Tongue (tissue), 2 donors: ENCODE results near the gene F7. TPM values are rescaled to one million over a fixed set of nuclear protein-coding genes. Genes with fewer than 3 reads are reported as not detected.

ENCODE experiments used
- small RNA-seq: library from RNA; depleted of rRNA; stranded (forward); fragments of <200 nt; gene quantifications from one replicate; pipeline ENCODE3, GENCODE V24; 2014; ENCODE audit warnings: low replicate concordance
- total RNA-seq: library from RNA; depleted of rRNA; stranded (reverse); fragments of >200 nt; gene quantifications from one replicate; pipeline ENCODE4 v1.2.3, GENCODE V29; 2014

F7 gene
- total RNA-seq, 1 donor from 2014 or later = 1.6 TPM

Small RNA genes within 50 kb of the gene (small RNA-seq; reads per million reads assigned to genes)
- not detected for gene AL137002.1

Other genes with a start within 250 kb of the F7 start
- 60.7 TPM for gene MCF2L, start 136.6 kb upstream of the F7 start, total RNA-seq
- gene F10, start 17.0 kb downstream of the F7 start, total RNA-seq = 21.4 TPM
- not detected for gene PROZ, start 52.9 kb downstream of the F7 start, total RNA-seq
- gene PCID2, start 102.9 kb downstream of the F7 start, total RNA-seq = 55.2 TPM
- 198 TPM for gene CUL4A, start 103.8 kb downstream of the F7 start, total RNA-seq
- gene LAMP1, start 191.4 kb downstream of the F7 start, total RNA-seq = 70.3 TPM